ENCODE data around the gene RAB40C. TPM values are rescaled to one million over a fixed set of nuclear protein-coding genes. Genes with fewer than 3 reads are reported as not detected.

RAB40C gene, protein sequence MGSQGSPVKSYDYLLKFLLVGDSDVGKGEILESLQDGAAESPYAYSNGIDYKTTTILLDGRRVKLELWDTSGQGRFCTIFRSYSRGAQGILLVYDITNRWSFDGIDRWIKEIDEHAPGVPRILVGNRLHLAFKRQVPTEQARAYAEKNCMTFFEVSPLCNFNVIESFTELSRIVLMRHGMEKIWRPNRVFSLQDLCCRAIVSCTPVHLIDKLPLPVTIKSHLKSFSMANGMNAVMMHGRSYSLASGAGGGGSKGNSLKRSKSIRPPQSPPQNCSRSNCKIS
- 15.1 and 18.0 TPM in 2 replicates for total RNA-seq

DNA sequence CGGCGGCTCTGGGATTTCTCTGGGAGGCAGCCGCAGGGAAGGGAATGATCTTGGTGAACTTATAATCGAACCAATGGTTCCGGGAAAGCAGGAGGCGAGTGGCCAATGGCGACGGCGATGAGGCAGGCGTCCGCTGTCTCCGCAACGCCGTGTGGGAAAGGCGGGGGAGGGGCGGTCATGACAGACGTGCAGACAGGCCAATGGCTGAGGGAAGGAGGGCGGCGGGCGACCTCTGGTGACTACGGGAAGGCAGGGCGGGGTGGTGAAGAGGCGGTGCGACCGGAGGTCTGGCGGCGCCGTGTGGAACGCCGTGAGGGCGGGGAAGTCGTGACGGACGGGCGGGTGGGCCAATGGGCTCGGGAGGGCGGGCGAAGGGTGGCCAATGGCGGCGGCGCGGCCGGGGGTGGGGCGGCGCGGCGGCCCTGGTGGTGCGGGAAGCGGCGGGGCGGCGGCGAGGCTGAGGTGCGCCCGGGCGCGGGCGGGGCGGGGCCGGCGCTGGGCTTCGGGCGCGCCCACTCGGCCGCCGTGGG is at the start of gene RAB40C:
Gene RAB40C (plus strand): TSS at position 409 of the 530 bp plus-strand sequence. CDS start 226 bp downstream, outside the sequence.

DNA sequence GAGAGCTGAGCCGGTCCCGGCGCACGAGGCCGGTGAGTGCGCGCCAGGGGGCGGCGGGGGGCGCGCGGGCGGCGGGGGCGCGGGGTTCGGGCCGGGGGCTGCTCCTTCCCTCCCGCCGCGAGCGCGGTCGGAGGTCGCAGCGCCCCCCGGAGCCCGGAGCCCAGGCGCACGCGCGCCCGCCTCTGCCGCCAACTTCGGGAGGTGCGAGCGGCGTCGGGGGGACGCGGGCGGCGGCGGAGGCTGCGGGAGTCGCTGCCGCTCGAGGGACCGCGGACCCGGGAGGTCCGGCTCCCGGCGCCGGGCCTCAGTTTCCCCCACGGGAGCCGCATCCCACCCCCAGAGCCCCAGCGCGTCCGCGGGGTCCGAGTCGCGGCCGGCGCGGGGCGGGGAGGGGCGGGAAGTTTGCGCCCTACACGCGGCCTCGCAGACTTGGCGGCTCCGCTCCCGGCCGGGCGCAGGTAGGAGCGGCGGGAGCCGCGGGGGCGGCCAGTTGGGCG is 29.6 kb upstream of the RAB40C start, which contains the start of gene PRR35:
Gene PRR35 (plus strand): TSS at position 191 of the 497 bp plus-strand sequence. CDS start 2,901 bp downstream, outside the sequence.

DNA sequence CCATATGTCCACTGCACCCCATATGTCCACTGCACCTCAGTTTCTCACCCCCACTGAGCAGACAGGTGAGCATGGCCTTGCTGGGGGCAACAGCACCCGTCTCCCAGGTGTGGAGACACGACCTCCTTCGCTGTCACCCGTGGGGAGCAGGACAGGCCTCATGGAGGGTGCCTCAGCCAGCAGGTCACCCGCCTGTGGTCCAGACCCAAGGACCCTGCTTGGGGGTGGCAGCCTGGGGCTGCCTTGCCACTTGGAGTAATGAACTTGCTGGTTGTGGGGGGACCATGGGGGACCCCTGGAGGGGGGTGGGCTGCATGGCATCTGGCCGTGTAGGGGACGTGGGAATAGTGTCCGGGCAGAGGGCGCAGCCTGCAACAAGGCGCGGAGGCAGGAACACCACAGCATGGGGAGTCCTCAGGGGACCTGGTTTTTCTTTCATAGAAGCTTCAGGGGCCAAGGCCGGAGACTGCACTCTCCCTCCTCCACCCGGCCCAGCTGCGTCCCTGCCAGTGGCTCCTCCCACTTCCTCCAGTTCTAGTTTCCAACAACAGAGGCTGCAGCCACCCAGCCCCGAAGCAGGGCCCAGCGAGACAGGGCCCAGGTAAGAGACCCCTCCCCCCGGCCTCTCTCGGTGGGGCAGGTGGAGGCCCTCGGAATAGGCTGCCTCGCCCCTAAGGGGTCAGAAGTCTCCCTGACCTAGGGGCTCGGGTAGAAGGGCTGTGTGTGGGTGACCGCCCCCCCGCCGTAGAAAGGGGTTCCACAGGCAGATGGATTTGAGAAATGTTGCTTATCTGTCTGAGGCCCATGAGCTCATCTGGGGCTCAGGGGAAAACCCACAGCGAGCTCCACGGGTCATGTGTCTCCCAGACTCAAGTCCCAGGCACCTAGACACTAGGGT is 23.1 kb upstream of the RAB40C start, which contains the start of gene NHLRC4:
Gene NHLRC4 (plus strand): TSS at position 531 of the 898 bp plus-strand sequence. CDS start 1,043 bp downstream, outside the sequence.

DNA sequence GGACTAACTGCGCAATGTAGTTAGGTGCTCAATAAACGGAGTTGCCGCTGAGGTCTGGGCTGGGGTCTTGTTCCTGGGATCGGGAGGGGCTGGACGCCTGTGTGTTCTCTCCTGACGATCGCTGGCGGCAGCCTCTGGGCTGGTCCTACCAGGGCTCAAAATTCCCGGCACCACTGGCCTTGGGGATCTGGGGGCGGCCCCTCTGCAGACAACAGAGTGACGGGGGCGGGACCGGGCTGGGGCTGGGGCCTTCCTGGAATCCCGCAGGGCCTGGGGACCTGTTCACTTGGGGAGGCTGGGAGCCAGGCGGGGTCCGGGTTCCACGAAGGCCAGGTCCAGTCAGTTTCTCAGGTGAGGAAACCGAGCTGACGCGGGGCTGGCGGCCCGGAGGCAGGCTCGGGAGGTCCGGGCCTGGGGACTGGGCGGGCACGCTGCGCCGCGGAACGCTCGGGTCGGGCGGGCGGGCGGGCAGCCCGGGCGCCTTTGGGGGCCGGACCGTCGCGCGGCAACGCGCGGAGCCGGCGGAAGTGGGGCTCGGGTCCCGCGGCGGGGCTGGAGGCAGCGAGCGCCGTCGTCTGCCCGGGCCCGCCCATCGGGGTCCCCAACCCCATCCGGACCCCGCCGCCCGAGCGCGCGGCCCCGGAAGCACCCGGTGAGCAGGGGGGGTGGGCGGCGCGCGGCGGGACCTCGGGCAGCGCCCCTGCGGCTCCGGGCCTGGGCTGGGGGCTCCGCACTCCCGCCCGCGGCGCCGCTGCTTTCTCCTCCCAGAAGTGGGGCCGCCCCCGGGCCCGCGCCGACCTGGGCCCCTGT is 20.2 kb upstream of the RAB40C start, which contains the start of gene PIGQ:
Gene PIGQ (plus strand): TSS at position 524 of the 810 bp plus-strand sequence. CDS start 4,107 bp downstream, outside the sequence.

DNA sequence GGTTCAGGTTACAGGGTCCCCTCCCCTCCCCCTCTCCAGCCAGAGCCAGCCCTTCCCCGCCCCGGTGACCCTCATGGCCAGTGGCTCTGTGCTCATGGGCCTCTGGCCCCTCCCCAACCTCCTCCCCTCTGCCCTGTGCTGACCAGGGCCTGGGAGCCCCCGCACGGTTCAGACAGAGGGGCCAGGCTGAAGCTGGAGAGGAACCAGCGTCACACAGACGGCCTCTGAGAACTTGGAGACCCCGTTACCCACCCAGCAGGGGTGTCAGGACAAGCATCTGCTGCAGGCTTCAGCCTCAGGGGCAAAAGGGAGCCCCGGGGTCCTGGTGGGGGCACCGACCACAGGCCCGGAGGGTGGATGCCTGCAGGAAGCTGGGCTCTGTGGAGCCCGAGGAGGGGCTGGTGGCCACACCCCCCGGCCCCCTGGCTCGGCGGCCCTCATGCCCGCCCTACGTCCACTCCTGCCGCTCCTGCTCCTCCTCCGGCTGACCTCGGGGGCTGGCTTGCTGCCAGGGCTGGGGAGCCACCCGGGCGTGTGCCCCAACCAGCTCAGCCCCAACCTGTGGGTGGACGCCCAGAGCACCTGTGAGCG is 41.0 kb downstream of the RAB40C start, which contains the start of gene WFIKKN1:
Gene WFIKKN1 (plus strand): TSS at position 171 of the 591 bp plus-strand sequence. CDS start 269 bp downstream, at position 440.

DNA sequence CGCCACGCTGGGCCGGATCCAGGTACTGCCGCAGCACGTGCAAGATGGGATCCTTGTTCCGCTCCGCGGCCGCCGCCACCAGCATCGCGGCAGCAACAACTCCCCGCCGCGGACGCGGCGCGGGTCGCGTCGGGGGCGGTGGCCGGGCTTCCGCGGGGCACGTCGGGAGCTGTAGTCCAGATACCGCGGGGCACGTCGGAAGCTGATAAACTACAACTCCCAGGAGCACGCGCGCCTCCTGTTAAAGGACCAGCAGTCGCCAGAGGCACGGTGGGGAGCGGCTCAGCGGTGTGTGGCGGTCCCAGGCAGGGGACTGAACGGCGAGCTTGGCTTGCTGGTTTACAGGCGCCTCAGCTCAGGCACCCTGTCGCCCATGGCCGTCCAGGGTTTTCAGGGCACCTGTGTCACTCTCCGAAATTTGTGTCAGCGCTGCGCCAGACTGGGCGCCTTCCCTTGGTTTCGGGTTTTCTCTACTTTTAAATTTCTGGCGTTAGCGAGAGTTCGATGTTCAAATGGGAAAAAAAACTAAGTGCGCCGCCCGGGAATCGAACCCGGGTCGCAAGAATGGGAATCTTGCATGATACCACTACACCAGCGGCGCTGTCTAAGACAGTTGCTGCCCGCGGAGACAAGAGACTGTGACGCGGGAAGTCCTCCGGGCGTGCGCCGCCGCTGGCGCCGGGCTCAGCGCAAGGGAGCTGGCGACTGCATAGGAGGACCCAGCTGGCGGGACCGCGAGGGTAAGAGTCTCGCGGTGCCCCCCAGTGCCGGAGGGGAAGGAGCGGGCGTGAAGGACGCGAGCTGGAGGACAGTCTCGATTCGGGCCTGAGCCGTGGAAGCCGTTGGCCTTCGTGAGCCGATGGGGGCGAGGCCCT is 46.6 kb downstream of the RAB40C start, which contains the start of gene METTL26:
Gene METTL26 (minus strand): TSS at position 100 of the 875 bp plus-strand sequence. CDS start 15 bp downstream, at position 85.

DNA sequence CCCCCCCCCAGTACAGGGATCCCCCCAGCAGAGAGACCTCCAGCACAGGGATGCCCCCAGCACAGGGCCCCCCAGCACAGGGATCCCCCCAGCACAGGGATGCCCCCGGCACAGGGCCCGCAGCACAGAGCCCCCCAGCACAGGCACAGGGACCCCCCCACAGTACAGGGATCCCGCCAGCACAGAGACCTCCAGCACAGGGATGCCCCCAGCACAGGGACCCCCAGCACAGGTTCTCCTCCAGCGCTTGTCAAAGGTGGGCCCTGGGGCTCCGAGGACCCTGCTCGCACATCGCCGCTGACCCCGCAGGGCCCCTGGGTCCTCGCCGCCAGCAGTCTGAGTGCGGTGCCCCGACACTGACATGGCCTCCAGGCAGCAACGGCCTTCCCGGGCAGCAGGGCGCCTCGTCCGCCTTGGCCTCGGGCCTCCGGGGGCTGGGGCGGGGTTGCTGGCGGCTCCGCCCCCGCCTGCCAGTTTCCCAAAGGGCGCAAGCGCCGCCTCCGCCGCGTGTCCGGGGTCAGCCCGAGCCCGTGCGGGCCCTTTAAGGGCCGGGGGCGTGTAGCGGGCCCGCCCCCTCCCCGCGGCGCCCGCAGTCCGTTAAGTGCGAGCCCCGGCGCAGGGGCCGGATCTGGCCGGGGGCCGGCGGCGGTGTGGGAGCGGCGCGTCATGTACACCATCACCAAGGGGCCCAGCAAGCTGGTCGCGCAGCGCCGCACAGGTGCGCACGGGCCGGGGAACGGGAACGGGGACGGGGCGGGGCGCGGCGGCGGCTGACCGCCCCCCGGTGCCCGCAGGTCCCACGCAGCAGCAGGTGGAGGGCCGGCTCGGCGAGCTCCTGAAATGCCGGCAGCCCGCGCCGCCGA is 51.7 kb downstream of the RAB40C start, which contains the start of gene MCRIP2:
Gene MCRIP2 (plus strand): TSS at position 503 of the 863 bp plus-strand sequence. CDS start 164 bp downstream, at position 667.

DNA sequence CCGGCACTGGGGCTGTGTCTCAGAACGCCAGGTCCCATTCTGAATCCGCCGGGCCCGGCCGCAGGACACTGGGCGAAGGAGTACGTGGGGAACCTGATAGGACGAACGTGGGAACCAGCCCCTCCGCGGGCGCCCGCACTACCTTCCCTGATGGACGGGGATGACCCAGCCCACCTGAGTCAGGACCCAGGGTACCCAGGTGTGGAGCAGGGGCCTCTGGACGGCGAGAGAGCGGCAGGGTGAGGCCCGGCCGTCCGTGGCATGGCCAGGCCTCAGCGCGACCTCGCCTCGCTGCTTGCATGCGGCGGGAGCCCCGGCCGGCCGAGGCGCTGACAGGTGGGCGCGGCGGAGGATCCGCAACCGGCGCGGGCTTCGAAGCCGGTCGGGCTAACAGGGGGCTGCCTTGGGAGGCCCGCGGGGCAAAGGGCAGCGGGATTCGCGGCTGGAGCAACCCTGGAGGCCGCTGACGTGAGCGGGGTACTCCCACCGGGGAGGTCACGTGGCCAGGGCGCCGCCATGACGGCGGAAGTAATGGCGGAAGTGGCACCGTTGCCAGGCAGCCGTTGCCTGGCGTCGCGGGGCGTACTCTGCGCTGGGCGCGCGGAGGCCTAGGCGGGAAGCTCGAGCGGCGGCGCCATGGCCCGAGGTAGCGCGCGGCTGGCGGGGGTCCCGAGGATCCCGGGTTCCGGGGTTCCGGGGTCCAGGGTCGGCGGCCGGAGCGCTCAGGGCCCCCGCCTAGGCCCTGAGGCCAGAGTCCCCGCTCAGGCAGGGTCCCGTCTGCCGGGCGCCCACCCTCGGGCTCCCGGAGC is 59.1 kb downstream of the RAB40C start, which contains the start of gene WDR90:
Gene WDR90 (plus strand): TSS at position 585 of the 809 bp plus-strand sequence. CDS start 52 bp downstream, at position 637.

DNA sequence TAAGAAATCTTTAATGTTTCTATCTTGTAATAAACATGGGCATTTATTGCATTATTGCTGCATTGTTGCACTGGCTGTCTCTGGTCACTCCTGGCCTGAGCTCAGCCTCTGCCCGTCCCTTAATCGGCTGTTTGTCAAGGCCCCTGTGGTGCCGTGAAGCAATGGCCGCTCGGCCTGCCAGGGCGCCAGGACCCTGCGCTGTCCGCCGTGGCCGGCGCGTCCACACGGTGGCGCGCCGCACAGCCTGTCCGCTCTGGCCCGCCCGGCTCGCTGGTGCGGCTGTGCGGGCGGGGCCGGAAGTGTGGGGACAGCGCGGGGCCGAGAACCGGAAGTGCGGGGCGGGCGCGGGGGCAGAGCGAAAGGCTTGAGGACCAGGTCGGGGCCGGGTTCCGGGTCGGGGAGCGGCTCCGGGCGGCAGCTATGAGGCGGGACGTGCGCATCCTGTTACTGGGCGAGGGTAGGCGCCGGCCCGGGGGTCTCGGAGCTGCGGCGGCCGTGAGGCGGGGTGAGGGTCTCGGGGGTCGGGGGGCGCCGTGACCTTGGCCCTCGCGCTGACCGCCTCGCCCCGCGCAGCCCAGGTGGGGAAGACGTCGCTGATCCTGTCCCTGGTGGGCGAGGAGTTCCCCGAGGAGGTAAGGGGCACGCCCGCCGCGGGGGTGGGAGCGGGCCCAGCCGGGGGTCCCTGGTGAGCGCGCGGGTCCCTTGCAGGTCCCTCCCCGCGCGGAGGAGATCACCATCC is 78.1 kb downstream of the RAB40C start, which contains the start of gene RHOT2:
Gene RHOT2 (plus strand): TSS at position 353 of the 739 bp plus-strand sequence. CDS start 68 bp downstream, at position 421.

DNA sequence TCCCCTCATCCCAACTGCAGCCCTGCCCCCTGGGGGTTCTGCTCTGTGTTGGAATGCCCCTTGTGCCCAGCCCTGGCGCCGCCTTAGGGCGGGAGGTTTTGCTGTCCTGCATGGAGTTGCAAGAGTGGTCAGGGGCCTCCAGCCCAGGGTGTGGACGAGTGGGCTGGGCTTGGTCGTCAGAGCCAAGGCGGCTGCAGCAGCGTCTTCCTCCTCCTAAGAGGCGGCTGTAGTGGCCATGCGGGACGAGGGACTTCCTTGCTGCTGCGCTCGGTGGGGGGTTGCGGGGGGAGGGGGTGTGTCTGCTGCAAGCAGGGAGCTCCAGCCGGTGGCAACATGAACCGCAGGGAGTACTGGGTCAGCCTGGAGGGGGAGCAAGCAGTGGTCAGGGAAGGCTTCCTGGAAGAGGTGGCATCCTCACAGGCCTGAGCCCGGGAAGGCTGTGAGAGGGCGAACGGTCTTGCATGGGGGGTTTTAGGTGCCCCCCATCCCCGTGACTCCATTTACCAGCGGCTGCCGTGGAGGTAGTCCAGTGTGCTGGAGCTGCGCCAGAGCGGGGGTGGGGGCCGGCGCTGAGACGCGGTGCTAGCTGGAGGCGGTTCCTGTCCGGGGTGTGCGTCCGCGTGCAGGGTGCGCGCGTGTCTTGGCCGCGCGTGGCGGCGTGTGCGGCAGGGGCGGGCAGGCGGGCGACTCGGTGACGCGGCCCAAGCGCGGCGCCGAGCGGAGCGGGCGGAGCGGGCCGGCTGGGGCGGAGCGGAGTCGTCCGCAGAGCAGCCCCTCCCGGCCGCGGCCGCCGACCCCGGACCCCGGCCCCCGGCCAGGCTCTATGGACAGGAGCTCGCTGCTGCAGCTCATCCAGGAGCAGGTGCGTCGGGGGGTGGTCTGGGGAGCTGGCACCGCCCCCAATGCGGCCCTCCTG is 85.4 kb downstream of the RAB40C start, which contains the start of gene RHBDL1:
Gene RHBDL1 (plus strand): TSS at position 704 of the 916 bp plus-strand sequence. CDS start 120 bp downstream, at position 824.

Other genes with a start within 250 kb of the RAB40C start
- gene AXIN1, start 237.3 kb upstream of the RAB40C start, total RNA-seq: 28.1 and 28.6 TPM in 2 replicates
- gene MRPL28, start 219.5 kb upstream of the RAB40C start, total RNA-seq: 72.0 and 101 TPM in 2 replicates
- 63.9 and 64.3 TPM in 2 replicates for gene PGAP6, start 208.1 kb upstream of the RAB40C start, total RNA-seq
- 37.5 and 66.2 TPM in 2 replicates for gene NME4, start 192.9 kb upstream of the RAB40C start, total RNA-seq
- gene DECR2, start 188.2 kb upstream of the RAB40C start, total RNA-seq: 14.4 and 15.9 TPM in 2 replicates
- 18.4 and 23.0 TPM in 2 replicates for gene RAB11FIP3, start 164.4 kb upstream of the RAB40C start, total RNA-seq
- 41.7 and 58.5 TPM in 2 replicates for gene CAPN15, start 62.4 kb upstream of the RAB40C start, total RNA-seq
- 0.11 TPM in 1 of 2 replicates, not detected in the other for gene PRR35, start 29.7 kb upstream of the RAB40C start, total RNA-seq
- gene NHLRC4, start 23.1 kb upstream of the RAB40C start, total RNA-seq: 1.8 and 2.0 TPM in 2 replicates
- 27.9 and 35.5 TPM in 2 replicates for gene PIGQ, start 20.1 kb upstream of the RAB40C start, total RNA-seq
- 0.25 and 0.33 TPM in 2 replicates for gene WFIKKN1, start 40.9 kb downstream of the RAB40C start, total RNA-seq
- gene METTL26, start 46.2 kb downstream of the RAB40C start, total RNA-seq: 69.9 and 100 TPM in 2 replicates
- gene MCRIP2, start 51.8 kb downstream of the RAB40C start, total RNA-seq: 12.2 and 17.4 TPM in 2 replicates
- 14.6 and 22.6 TPM in 2 replicates for gene WDR90, start 59.3 kb downstream of the RAB40C start, total RNA-seq
- gene RHOT2, start 78.1 kb downstream of the RAB40C start, total RNA-seq: 46.5 and 57.7 TPM in 2 replicates
- gene RHBDL1, start 85.6 kb downstream of the RAB40C start, total RNA-seq: 2.9 and 5.9 TPM in 2 replicates
- gene STUB1, start 90.3 kb downstream of the RAB40C start, total RNA-seq: 135 and 164 TPM in 2 replicates
- gene JMJD8, start 94.3 kb downstream of the RAB40C start, total RNA-seq: 26.1 and 34.5 TPM in 2 replicates
- 5.5 and 6.2 TPM in 2 replicates for gene WDR24, start 100.3 kb downstream of the RAB40C start, total RNA-seq
- 0.37 and 0.44 TPM in 2 replicates for gene FBXL16, start 115.7 kb downstream of the RAB40C start, total RNA-seq
- 47.1 and 79.5 TPM in 2 replicates for gene METRN, start 125.1 kb downstream of the RAB40C start, total RNA-seq
- 42.5 and 43.4 TPM in 2 replicates for gene ANTKMT, start 131.1 kb downstream of the RAB40C start, total RNA-seq
- gene CCDC78, start 136.4 kb downstream of the RAB40C start, total RNA-seq: 4.2 and 4.8 TPM in 2 replicates
- gene HAGHL, start 137.0 kb downstream of the RAB40C start, total RNA-seq: 21.7 and 29.0 TPM in 2 replicates
- gene CIAO3, start 150.9 kb downstream of the RAB40C start, total RNA-seq: 35.2 and 35.3 TPM in 2 replicates
- gene MSLN, start 170.7 kb downstream of the RAB40C start, total RNA-seq: under 0.01 and 0.12 TPM in 2 replicates
- gene RPUSD1, start 198.3 kb downstream of the RAB40C start, total RNA-seq: 20.6 and 26.0 TPM in 2 replicates
- 13.5 and 36.5 TPM in 2 replicates for gene CHTF18, start 198.6 kb downstream of the RAB40C start, total RNA-seq
- gene GNG13, start 210.7 kb downstream of the RAB40C start, total RNA-seq: not detected in 2 replicates

Data from uterine smooth muscle cell (primary cell).